PC-3 (cell line): ENCODE data around the gene KDSR.

Experiments used
- CTCF ChIP-seq: fragments of 300-600 bp; sonication (generic); conservative IDR thresholded peaks from 2 replicates; pipeline ENCODE4 v1.5.1; 2017; ENCODE audit warnings: antibody characterized with exemption, low read depth, mild to moderate bottlenecking, low read length
- EZH2 ChIP-seq: fragments of 300-600 bp; sonication (generic); IDR thresholded peaks from one replicate; pipeline ENCODE4 v1.6.1; 2017; ENCODE audit warnings: antibody characterized with exemption, mild to moderate bottlenecking, low read length; ENCODE audit not compliant: unreplicated experiment
- EZH2phosphoT487 ChIP-seq: fragments of 300-600 bp; sonication (generic); IDR thresholded peaks from 2 replicates; pipeline ENCODE4 v1.6.1; 2018; ENCODE audit warnings: mild to moderate bottlenecking, antibody characterized with exemption, low read length, borderline replicate concordance

DNA sequence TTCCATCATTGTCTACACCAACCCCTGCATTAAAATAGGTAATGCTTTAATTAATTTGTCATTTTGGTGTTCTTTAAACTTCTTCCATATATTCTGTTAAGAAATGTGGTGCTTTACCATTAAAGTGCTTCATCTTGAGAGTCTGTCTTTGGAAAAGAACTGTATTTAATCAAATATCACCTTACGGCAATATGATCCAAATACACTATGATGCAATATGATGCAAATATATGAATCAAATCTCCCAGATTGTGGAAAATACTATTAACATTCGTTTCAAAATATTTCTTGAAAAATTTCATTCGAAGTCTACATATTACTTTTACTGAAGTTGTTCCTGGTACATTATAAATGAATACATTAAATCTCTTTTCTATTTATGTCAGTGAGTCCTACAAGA lies 32.3 kb upstream of the KDSR start:
- TF ChIP-seq CTCF (no peak), EZH2phosphoT487 (no peak), EZH2 (no peak)
